K562 (cell line): ENCODE data around the gene KIF26B. TPM values are rescaled to one million over a fixed set of nuclear protein-coding genes. Genes with fewer than 3 reads are reported as not detected.

Experiments used
- ATAC-seq: fragments of 200-7000 bp; cut with Tn5 transposase; 3 replicates; pipeline ENCODE4 v1.9.1; 2020; ENCODE audit warnings: moderate library complexity
- BruUV-seq: library from RNA; stranded (reverse); fragments of 400-500 nt; replicated peaks from 2 replicates; lab custom pipeline; 2021; lab: Mats Ljungman, UMichigan
- CTCF ChIA-PET: fragments of 300-600 bp; formaldehyde crosslinking; extraction: SDS; loops from one replicate; lab custom pipeline; 2021; ENCODE audit warnings: low intra/inter-chr PET ratio; lab: Yijun Ruan, JAX
- POLR2A ChIA-PET: fragments of 300-600, 350-650 bp; sonication (Branson Sonifier 250); formaldehyde crosslinking; extraction: SDS; loops from one replicate; lab custom pipeline; 2021; ENCODE audit warnings: antibody characterized with exemption, inconsistent platforms; lab: Yijun Ruan, JAX
- DNase-seq, 4 experiments: peaks; one replicate each; pipeline versions ENCODE4 v3.0.0 to v3.0.0-alpha.2; 2011 to 2018; ENCODE audit warnings: low spot score in 3 of 4, mixed read lengths in 3 of 4; ENCODE audit errors: extremely low read depth in 1 of 4
- FAIRE-seq: peaks from 2 replicates; lab custom pipeline; 2011; peaks lifted over from hg19 to GRCh38; lab: Jason Lieb, UNC
- H2AFZ ChIP-seq: 2 replicates; pipeline ENCODE4 v1.6.0; 2011; ENCODE audit warnings: low read depth, low read length, control low read depth, inconsistent platforms
- H3K27ac ChIP-seq: fragments of 200-600 bp; 3 replicates; pipeline ENCODE4 v1.8.0; 2011; ENCODE audit warnings: low read depth, mild to moderate bottlenecking, control low read depth, inconsistent platforms, low read length, moderate library complexity, mixed read lengths; ENCODE audit errors: extremely low read depth
- H3K27me3 ChIP-seq, 2 experiments: fragments of 300-600 bp in 1 of 2; 2 replicates in 1 of 2; 3 replicates in 1 of 2; pipeline versions ENCODE4 v1.6.0 to v1.8.0; 2011; ENCODE audit warnings: inconsistent platforms in 2 of 2, low read length in 2 of 2, mild to moderate bottlenecking in 1 of 2, mixed read lengths in 1 of 2, moderate library complexity in 1 of 2; ENCODE audit not compliant: control insufficient read depth in 2 of 2, insufficient read depth in 2 of 2
- H3K36me3 ChIP-seq: fragments of 300-600 bp; 3 replicates; pipeline ENCODE4 v1.8.0; 2011; ENCODE audit warnings: mild to moderate bottlenecking, low read length, inconsistent platforms; ENCODE audit not compliant: control insufficient read depth, insufficient read depth
- H3K4me1 ChIP-seq, 2 experiments: fragments of 200-600 bp in 1 of 2; replicated peaks in 1 of 2; 2 replicates in 1 of 2; 3 replicates in 1 of 2; pipeline versions ENCODE4 v1.5.1 to v1.8.0; 2011; ENCODE audit warnings: inconsistent platforms in 2 of 2, low read length in 2 of 2, mild to moderate bottlenecking in 1 of 2, mixed read lengths in 1 of 2, moderate library complexity in 1 of 2; ENCODE audit not compliant: control insufficient read depth in 2 of 2, insufficient read depth in 2 of 2
- H3K4me2 ChIP-seq: 2 replicates; pipeline ENCODE4 v1.6.1; 2011; ENCODE audit warnings: low read length, control low read depth, inconsistent platforms, mixed read lengths; ENCODE audit not compliant: insufficient read depth
- H3K4me3 ChIP-seq: fragments of 200-600 bp; sonication (generic), shearing (Covaris generic); 2 replicates; pipeline ENCODE4 v1.5.1; 2016; ENCODE audit warnings: control low read depth, inconsistent platforms
- H3K79me2 ChIP-seq: fragments of 200-600 bp; 3 replicates; pipeline ENCODE4 v1.8.0; 2011; ENCODE audit warnings: low read length, inconsistent platforms; ENCODE audit not compliant: control insufficient read depth, insufficient read depth
- H3K9ac ChIP-seq, 2 experiments: 2 replicates each; pipeline versions ENCODE4 v1.6.0 to v1.6.1; 2011; ENCODE audit warnings: low read depth in 2 of 2, low read length in 2 of 2, control low read depth in 1 of 2, inconsistent platforms in 1 of 2, mild to moderate bottlenecking in 1 of 2, mixed read lengths in 1 of 2; ENCODE audit not compliant: insufficient read depth in 1 of 2
- H3K9me1 ChIP-seq: one replicate; pipeline ENCODE4 v1.6.0; 2011; ENCODE audit warnings: inconsistent platforms, mild to moderate bottlenecking, low read length, moderate library complexity; ENCODE audit not compliant: control insufficient read depth, insufficient read depth
- H3K9me3 ChIP-seq: replicated peaks from 2 replicates; pipeline ENCODE4 v1.5.1; 2011; ENCODE audit warnings: low read depth, low read length, inconsistent platforms; ENCODE audit not compliant: control insufficient read depth, insufficient read depth
- H4K20me1 ChIP-seq: replicated peaks from 2 replicates; pipeline ENCODE4 v1.6.1; 2011; ENCODE audit warnings: low read length, inconsistent platforms, mixed read lengths; ENCODE audit not compliant: control insufficient read depth, insufficient read depth
- BRD9 ChIP-seq: fragments of 450-650 bp; IDR thresholded peaks from 2 replicates; pipeline ENCODE4 v1.6.1; 2018; ENCODE audit warnings: low read depth; ENCODE audit not compliant: partially characterized antibody
- CCNT2 ChIP-seq: IDR thresholded peaks from 2 replicates; pipeline ENCODE4 v1.6.1; 2011; ENCODE audit warnings: borderline replicate concordance, low read depth, mild to moderate bottlenecking, moderate library complexity, mixed read lengths, low read length; ENCODE audit not compliant: insufficient read length; ENCODE audit errors: extremely low read depth
- KLF6 ChIP-seq: fragments of 250-450 bp; sonication (Bioruptor Pico); IDR thresholded peaks from 2 replicates; pipeline ENCODE4 v1.4.0; 2020; ENCODE audit warnings: mild to moderate bottlenecking, moderate library complexity, borderline replicate concordance
- PCBP2 ChIP-seq: fragments of 200-400 bp; formaldehyde crosslinking; IDR thresholded peaks from 2 replicates; pipeline ENCODE4 v1.6.1; 2018; ENCODE audit warnings: low read length, low read depth, mild to moderate bottlenecking, moderate library complexity; ENCODE audit not compliant: poor library complexity, severe bottlenecking
- SMC3 ChIP-seq: conservative IDR thresholded peaks from 2 replicates; pipeline ENCODE4 v1.6.1; 2011; ENCODE audit warnings: low read depth, low read length, improper control_type of control experiment; ENCODE audit not compliant: insufficient read depth
- ZBTB7A ChIP-seq: IDR thresholded peaks from 2 replicates; pipeline ENCODE4 v1.6.1; 2011; ENCODE audit warnings: low read depth, mild to moderate bottlenecking, low read length, moderate library complexity, borderline replicate concordance; ENCODE audit not compliant: control insufficient read depth
- ZC3H4 ChIP-seq: sonication (generic); formaldehyde crosslinking; IDR thresholded peaks from 2 replicates; pipeline ENCODE4 v1.9.0; 2021; ENCODE audit warnings: missing genetic modification reagents, borderline replicate concordance
- ZNF644 ChIP-seq: fragments of 200-800 bp; sonication (Bioruptor generic); IDR thresholded peaks from 2 replicates; pipeline ENCODE4 v1.6.1; 2016; ENCODE audit warnings: low read depth, missing genetic modification characterization, missing compliant biosample characterization
- ZNF780A ChIP-seq: fragments of 250-450 bp; sonication (Bioruptor Pico); IDR thresholded peaks from 2 replicates; pipeline ENCODE4 v1.5.0; 2021; ENCODE audit warnings: mild to moderate bottlenecking
- WGBS: fragments of 100-300 bp; shearing (Covaris generic); methylation state at CpG from one replicate; pipeline ENCODE4 v1.1.6; 2016; ENCODE audit warnings: low coverage, mixed read lengths; ENCODE audit not compliant: insufficient coverage; ENCODE audit errors: missing lambda C conversion rate; 5-methylcytosine and 5-hydroxymethylcytosine counted together
- in situ Hi-C: fragments of 300-500 bp; cut with MboI; formaldehyde crosslinking; loops from 4 replicates; pipeline ENCODE4 v1.15.0; 2018; ENCODE audit warnings: inconsistent platforms, mixed read lengths
- intact Hi-C: fragments of 100-400 bp; cut with micrococcal nuclease; formaldehyde crosslinking; loops from 2 replicates; pipeline ENCODE4 v1.14.2; 2022
- polyA plus RNA-seq, 8 experiments: library from polyadenylated mRNA; depleted of rRNA in 4 of 8; stranded (reverse) in 5 of 8; unstranded in 3 of 8; fragments of >200 nt; fragmentation: Nextera tagmentation in 2 of 8; fragmentation: Illumina TruSeq in 1 of 8; extraction: Ambion mirVana in 2 of 8; extraction: Trizol in 1 of 8; gene quantifications; 2 replicates each; pipeline versions ENCODE4 v1.2.1 to v1.2.3, GENCODE V29; 2011 to 2014; ENCODE audit warnings: inconsistent platforms in 1 of 8, missing spikeins in 1 of 8
- total RNA-seq, 7 experiments: library from RNA; depleted of rRNA in 6 of 7; stranded (reverse); fragments of >200 nt in 6 of 7; fragmentation: Illumina TruSeq in 2 of 7; extraction: Trizol in 2 of 7; gene quantifications; 2 replicates each; pipeline versions ENCODE4 v1.2.1 to v1.2.3, GENCODE V29; 2011 to 2021; ENCODE audit warnings: low replicate concordance in 1 of 7
- TF ChIP-seq, protein P1 (sequence below), 2 experiments: IDR thresholded peaks; 2 replicates each; pipeline ENCODE4 v1.6.1; 2012; ENCODE audit warnings: improper control_type of control experiment in 2 of 2, low read depth in 2 of 2, low read length in 2 of 2, borderline replicate concordance in 1 of 2
- TF ChIP-seq, protein P2 (sequence below): sonication (generic); formaldehyde crosslinking; IDR thresholded peaks from 2 replicates; pipeline ENCODE4 v1.8.0; 2022; ENCODE audit warnings: mild to moderate bottlenecking, missing genetic modification reagents
- TF ChIP-seq, protein P3 (sequence below): IDR thresholded peaks from 3 replicates; pipeline ENCODE4 v1.6.1; 2011; ENCODE audit warnings: borderline replicate concordance, mild to moderate bottlenecking, moderate library complexity; ENCODE audit not compliant: insufficient read length; ENCODE audit errors: extremely low read depth

Gene KIF26B
- total and polyA plus RNA-seq, 9 of the 15 experiments (the other 6 are each of a cell fraction or from before 2014, with no cell fraction given): 0.02 to 0.08 (median 0.03) TPM; not detected in 6

DNA sequence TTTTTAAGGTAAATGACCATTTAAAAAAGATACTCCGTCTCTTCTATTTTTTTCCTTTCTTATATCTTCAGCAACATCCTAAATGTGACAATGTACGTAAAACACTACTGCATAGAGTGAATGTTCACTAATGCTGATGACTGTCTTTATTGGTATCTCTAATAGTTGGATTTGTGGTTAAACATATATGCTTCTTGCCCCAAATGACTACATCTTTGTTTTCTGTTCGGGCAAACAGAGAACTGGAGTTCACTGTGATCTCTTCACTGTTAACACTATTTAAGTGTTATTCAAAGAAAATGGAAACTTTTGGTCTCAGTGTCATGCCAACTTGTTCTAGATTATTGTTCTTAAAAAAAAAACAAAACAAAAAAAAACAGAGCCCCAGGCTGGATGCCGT, 109.4 kb downstream of the KIF26B start:
- FAIRE-seq: no peak
- 1% methylated on average over 4 of the region's 4 CpGs for whole genome bisulfite sequencing
- no TSS peak for BruUV-seq
- H3K4me3 ChIP-seq: no peak overlapping the region
- H3K27ac ChIP-seq: no peak overlapping the region
- in situ Hi-C loops (no loop called here), intact Hi-C loops (no loop called here)
- DNase-seq: no peak
- CTCF ChIA-PET: no interaction called here
- no peak overlapping the region for H2AFZ ChIP-seq
- no peak for ATAC-seq
- no peaks in the 10 kb centered on the region for H4K20me1 ChIP-seq
- H3K9me3 ChIP-seq: no peaks in the 10 kb centered on the region
- no peaks in the 10 kb centered on the region for H3K36me3 ChIP-seq
- H3K4me1 ChIP-seq: no peaks in the 10 kb centered on the region
- no peaks in the 10 kb centered on the region for H3K9me1 ChIP-seq
- TF ChIP-seq ZNF780A: no peak
- TF ChIP-seq, protein P1, sequence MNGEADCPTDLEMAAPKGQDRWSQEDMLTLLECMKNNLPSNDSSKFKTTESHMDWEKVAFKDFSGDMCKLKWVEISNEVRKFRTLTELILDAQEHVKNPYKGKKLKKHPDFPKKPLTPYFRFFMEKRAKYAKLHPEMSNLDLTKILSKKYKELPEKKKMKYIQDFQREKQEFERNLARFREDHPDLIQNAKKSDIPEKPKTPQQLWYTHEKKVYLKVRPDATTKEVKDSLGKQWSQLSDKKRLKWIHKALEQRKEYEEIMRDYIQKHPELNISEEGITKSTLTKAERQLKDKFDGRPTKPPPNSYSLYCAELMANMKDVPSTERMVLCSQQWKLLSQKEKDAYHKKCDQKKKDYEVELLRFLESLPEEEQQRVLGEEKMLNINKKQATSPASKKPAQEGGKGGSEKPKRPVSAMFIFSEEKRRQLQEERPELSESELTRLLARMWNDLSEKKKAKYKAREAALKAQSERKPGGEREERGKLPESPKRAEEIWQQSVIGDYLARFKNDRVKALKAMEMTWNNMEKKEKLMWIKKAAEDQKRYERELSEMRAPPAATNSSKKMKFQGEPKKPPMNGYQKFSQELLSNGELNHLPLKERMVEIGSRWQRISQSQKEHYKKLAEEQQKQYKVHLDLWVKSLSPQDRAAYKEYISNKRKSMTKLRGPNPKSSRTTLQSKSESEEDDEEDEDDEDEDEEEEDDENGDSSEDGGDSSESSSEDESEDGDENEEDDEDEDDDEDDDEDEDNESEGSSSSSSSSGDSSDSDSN (IDR thresholded peaks at IDR 0.05; ENCODE audit: borderline replicate concordance in 1 of 2, low read depth in 2 of 2, low read length in 2 of 2): no peak
- no peak for TF ChIP-seq ZBTB7A
- TF ChIP-seq ZNF644 (tag): no peak
- no peak for TF ChIP-seq PCBP2
- TF ChIP-seq, protein P2, sequence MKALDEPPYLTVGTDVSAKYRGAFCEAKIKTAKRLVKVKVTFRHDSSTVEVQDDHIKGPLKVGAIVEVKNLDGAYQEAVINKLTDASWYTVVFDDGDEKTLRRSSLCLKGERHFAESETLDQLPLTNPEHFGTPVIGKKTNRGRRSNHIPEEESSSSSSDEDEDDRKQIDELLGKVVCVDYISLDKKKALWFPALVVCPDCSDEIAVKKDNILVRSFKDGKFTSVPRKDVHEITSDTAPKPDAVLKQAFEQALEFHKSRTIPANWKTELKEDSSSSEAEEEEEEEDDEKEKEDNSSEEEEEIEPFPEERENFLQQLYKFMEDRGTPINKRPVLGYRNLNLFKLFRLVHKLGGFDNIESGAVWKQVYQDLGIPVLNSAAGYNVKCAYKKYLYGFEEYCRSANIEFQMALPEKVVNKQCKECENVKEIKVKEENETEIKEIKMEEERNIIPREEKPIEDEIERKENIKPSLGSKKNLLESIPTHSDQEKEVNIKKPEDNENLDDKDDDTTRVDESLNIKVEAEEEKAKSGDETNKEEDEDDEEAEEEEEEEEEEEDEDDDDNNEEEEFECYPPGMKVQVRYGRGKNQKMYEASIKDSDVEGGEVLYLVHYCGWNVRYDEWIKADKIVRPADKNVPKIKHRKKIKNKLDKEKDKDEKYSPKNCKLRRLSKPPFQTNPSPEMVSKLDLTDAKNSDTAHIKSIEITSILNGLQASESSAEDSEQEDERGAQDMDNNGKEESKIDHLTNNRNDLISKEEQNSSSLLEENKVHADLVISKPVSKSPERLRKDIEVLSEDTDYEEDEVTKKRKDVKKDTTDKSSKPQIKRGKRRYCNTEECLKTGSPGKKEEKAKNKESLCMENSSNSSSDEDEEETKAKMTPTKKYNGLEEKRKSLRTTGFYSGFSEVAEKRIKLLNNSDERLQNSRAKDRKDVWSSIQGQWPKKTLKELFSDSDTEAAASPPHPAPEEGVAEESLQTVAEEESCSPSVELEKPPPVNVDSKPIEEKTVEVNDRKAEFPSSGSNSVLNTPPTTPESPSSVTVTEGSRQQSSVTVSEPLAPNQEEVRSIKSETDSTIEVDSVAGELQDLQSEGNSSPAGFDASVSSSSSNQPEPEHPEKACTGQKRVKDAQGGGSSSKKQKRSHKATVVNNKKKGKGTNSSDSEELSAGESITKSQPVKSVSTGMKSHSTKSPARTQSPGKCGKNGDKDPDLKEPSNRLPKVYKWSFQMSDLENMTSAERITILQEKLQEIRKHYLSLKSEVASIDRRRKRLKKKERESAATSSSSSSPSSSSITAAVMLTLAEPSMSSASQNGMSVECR (CRISPR knock-in tag): no peak
- TF ChIP-seq SMC3: no peak
- TF ChIP-seq CCNT2: no peak
- no peak for TF ChIP-seq ZC3H4
- TF ChIP-seq, protein P3, sequence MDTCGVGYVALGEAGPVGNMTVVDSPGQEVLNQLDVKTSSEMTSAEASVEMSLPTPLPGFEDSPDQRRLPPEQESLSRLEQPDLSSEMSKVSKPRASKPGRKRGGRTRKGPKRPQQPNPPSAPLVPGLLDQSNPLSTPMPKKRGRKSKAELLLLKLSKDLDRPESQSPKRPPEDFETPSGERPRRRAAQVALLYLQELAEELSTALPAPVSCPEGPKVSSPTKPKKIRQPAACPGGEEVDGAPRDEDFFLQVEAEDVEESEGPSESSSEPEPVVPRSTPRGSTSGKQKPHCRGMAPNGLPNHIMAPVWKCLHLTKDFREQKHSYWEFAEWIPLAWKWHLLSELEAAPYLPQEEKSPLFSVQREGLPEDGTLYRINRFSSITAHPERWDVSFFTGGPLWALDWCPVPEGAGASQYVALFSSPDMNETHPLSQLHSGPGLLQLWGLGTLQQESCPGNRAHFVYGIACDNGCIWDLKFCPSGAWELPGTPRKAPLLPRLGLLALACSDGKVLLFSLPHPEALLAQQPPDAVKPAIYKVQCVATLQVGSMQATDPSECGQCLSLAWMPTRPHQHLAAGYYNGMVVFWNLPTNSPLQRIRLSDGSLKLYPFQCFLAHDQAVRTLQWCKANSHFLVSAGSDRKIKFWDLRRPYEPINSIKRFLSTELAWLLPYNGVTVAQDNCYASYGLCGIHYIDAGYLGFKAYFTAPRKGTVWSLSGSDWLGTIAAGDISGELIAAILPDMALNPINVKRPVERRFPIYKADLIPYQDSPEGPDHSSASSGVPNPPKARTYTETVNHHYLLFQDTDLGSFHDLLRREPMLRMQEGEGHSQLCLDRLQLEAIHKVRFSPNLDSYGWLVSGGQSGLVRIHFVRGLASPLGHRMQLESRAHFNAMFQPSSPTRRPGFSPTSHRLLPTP: no peak
- TF ChIP-seq KLF6 (CRISPR knock-in tag): no peak
- no peak for TF ChIP-seq BRD9
- no peak overlapping the region for H3K9ac ChIP-seq
- H3K4me2 ChIP-seq: no peak overlapping the region
- no peaks in the 10 kb centered on the region for H3K79me2 ChIP-seq
- peaks cover 39 to 60% of the 10 kb centered on the region in 2 experiments; a peak in 4 of 5 replicates for H3K27me3 ChIP-seq
- POLR2A ChIA-PET: no interaction called here
